Measurements from ENCODE around the gene FGGY.

FGGY gene

GRCh38 chr1:59419361-59420140 is 122.7 kb downstream of the FGGY start:
- DNase-seq: no peak
- TF ChIP-seq CTCF (IDR thresholded peaks at IDR 0.05; ENCODE audit: low read depth, low read length): no peak
- no peaks in the 10 kb centered on the region for H3K9me3 ChIP-seq (ENCODE audit: severe bottlenecking)

GRCh38 chr1:59421232-59421920 is 124.5 kb downstream of the FGGY start:
- Histone ChIP-seq H3K9me3 (ENCODE audit: severe bottlenecking) (no peaks in the 10 kb centered on the region), H3K4me3 (ENCODE audit: low read depth, low read length) (no peak overlapping the region), H3K36me3 (no peaks in the 10 kb centered on the region), H3K27me3 (ENCODE audit: insufficient read depth, low read depth, severe bottlenecking) (no peaks in the 10 kb centered on the region), H3K27ac (no peak overlapping the region)
- no peak for TF ChIP-seq CTCF (IDR thresholded peaks at IDR 0.05; ENCODE audit: low read depth, low read length)
- no peak for DNase-seq

More at GRCh38 chr1:59419361-59420140, 122.7 kb downstream of the FGGY start:
- Histone ChIP-seq H3K36me3 (no peaks in the 10 kb centered on the region), H3K27ac (peak overlapping the region; percentile 8), H3K27me3 (ENCODE audit: insufficient read depth, low read depth, severe bottlenecking) (no peaks in the 10 kb centered on the region), H3K4me3 (ENCODE audit: low read depth, low read length) (no peak overlapping the region)

GRCh38 chr1:59422921-59423575 is 126.2 kb downstream of the FGGY start:
- no peak overlapping the region for H3K4me3 ChIP-seq (ENCODE audit: low read depth, low read length)
- H3K36me3 ChIP-seq: no peaks in the 10 kb centered on the region
- H3K9me3 ChIP-seq (ENCODE audit: severe bottlenecking): no peaks in the 10 kb centered on the region
- no peak for TF ChIP-seq CTCF (IDR thresholded peaks at IDR 0.05; ENCODE audit: low read depth, low read length)
- H3K27me3 ChIP-seq (ENCODE audit: insufficient read depth, low read depth, severe bottlenecking): no peaks in the 10 kb centered on the region
- H3K27ac ChIP-seq: no peak overlapping the region
- no peak for DNase-seq

- Histone ChIP-seq H3K4me3 (ENCODE audit: low read depth, low read length) (peak overlapping the region; percentile 48), H3K9me3 (ENCODE audit: severe bottlenecking) (no peaks in the 10 kb centered on the region), H3K27me3 (ENCODE audit: insufficient read depth, low read depth, severe bottlenecking) (no peaks in the 10 kb centered on the region), H3K27ac (peak overlapping the region; percentile 95), H3K36me3 (no peaks in the 10 kb centered on the region)
- TF ChIP-seq CTCF (IDR thresholded peaks at IDR 0.05; ENCODE audit: low read depth, low read length): no peak
- DNase-seq: peak; percentile 97
These were observed 130.3 kb downstream of the FGGY start for GRCh38 chr1:59427155-59427554.

GRCh38 chr1:59427784-59428183 is 130.9 kb downstream of the FGGY start:
- Histone ChIP-seq H3K9me3 (ENCODE audit: severe bottlenecking) (no peaks in the 10 kb centered on the region), H3K4me3 (ENCODE audit: low read depth, low read length) (peak overlapping the region; percentile 48), H3K27me3 (ENCODE audit: insufficient read depth, low read depth, severe bottlenecking) (no peaks in the 10 kb centered on the region), H3K27ac (peak overlapping the region; percentile 95), H3K36me3 (no peaks in the 10 kb centered on the region)
- no peak for TF ChIP-seq CTCF (IDR thresholded peaks at IDR 0.05; ENCODE audit: low read depth, low read length)
- DNase-seq: peak; percentile 32
